Omental fat pad (tissue), 4 donors: ENCODE results near the gene DRGX. TPM values are rescaled to one million over a fixed set of nuclear protein-coding genes. Genes with fewer than 3 reads are reported as not detected.

Source experiments
- ATAC-seq: fragments of 150-250 bp; one replicate; pipeline ENCODE4 v1.9.1; 2016; ENCODE audit warnings: mild to moderate bottlenecking, moderate library complexity; ENCODE audit not compliant: low FRiP score
- DNase-seq: peaks from one replicate; pipeline ENCODE4 v3.0.0-alpha.2; 2019; ENCODE audit warnings: low spot score
- total RNA-seq, 4 donors: library from RNA; depleted of rRNA; stranded (reverse); fragments of >200 nt; gene quantifications; one replicate each; pipeline ENCODE4 v1.1.0, GENCODE V29; 2016
- TF ChIP-seq, protein P1 (sequence below), 3 donors: fragments of 450-650 bp; IDR thresholded peaks; one replicate each; pipeline ENCODE4 v1.5.1; 2016 to 2017; ENCODE audit warnings: antibody characterized with exemption in 3 of 3, mild to moderate bottlenecking in 3 of 3, moderate library complexity in 2 of 3

The DRGX gene
- total RNA-seq, 4 donors from 2014 or later: not detected

- TF ChIP-seq, protein P1, sequence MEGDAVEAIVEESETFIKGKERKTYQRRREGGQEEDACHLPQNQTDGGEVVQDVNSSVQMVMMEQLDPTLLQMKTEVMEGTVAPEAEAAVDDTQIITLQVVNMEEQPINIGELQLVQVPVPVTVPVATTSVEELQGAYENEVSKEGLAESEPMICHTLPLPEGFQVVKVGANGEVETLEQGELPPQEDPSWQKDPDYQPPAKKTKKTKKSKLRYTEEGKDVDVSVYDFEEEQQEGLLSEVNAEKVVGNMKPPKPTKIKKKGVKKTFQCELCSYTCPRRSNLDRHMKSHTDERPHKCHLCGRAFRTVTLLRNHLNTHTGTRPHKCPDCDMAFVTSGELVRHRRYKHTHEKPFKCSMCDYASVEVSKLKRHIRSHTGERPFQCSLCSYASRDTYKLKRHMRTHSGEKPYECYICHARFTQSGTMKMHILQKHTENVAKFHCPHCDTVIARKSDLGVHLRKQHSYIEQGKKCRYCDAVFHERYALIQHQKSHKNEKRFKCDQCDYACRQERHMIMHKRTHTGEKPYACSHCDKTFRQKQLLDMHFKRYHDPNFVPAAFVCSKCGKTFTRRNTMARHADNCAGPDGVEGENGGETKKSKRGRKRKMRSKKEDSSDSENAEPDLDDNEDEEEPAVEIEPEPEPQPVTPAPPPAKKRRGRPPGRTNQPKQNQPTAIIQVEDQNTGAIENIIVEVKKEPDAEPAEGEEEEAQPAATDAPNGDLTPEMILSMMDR (IDR thresholded peaks at IDR 0.05): no peak
- no peak for ATAC-seq
- no peak for DNase-seq
These were observed 12.0 kb downstream of the DRGX start for GRCh38 chr10:49383853-49384252.

DNA sequence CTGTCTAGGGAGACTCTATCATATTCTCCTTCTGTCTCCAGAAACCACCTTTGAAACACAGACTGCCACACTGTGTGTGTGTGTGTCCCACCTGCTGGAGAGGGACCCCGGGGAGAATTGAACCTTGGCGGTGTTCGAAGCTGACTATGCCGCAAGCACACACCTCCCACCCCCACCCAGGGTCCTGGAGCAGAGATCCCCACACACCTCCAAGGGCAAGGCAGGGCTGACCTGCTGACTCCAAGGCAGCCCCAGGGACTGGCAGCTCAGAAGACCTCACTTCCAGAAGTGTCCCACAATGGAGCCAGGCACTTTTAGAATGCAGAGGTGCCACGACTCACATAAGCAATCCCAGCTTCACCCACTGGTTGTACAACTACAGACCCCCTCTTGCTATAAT, 13.1 kb downstream of the DRGX start:
- TF ChIP-seq, protein P1 (IDR thresholded peaks at IDR 0.05): no peak
- ATAC-seq (no peak), DNase-seq (no peak)

- TF ChIP-seq, protein P1 (IDR thresholded peaks at IDR 0.05): no peak
- DNase-seq (no peak), ATAC-seq (no peak)
These were observed 13.7 kb downstream of the DRGX start for GRCh38 chr10:49382226-49382625.

DNA sequence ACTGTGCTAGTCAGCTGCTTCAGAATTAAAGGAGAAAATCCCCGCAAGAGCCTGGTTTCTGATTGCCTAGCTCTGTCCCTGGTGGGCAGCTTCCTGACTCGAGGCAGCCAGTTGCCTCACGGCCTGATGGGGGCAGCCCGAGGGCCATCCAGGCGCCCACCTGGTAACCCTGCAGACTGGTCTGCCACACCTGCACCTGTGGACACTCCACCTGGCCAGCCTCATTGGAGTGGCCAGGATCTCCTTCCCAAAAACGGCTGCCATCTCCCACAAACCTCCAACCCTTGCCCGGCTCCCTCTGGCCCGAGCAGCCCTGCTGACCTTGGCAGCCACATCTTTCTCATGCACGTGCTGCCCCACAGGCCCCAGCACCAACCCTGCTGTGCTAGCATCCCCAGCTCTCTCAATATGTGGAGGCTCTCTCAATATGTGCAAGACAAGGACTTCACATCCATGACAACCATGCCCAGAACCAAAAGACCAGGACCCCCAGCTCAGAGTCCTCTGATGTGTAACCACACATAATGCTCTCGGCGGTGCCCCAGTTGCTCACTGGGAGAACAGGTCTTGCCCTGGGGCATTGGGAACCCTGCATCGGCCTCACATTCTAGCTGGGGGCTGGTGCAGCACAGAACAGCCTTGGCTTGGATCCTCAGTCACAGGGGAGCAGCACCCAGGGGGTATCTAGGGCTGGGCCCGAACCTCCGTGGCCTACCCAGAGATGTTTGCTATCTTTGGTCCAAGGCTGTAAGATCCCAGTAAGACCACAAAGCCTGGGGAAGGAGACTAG, 14.6 kb downstream of the DRGX start:
- TF ChIP-seq, protein P1 (IDR thresholded peaks at IDR 0.05): no peak
- DNase-seq (no peak), ATAC-seq (no peak)

- DNase-seq: no peak
- TF ChIP-seq, protein P1 (IDR thresholded peaks at IDR 0.05): no peak
- ATAC-seq: no peak
These were observed 16.1 kb downstream of the DRGX start for GRCh38 chr10:49379596-49380410.

DNA sequence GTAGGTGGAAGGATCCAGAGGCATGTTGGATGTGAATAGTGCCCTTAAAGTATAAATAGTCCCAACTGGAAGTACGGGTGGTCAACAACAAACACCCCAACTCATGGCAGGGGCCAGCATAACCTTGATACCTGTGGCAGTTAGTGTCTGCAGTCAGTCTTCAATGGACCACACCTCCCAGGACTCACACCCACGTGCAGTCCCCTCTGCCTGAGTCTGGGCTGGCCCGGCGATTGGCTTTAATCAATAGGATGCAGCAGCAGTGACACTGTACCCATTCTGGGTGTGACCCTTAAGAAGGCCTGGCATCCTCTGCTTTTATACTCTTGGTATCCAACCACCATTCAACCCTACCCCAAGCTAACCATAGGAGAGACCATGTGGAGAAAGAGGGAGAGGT, 18.6 kb downstream of the DRGX start:
- TF ChIP-seq, protein P1 (IDR thresholded peaks at IDR 0.05): no peak
- ATAC-seq (no peak), DNase-seq (no peak)
